ENCODE data around the gene HLX.

HLX gene

DNA sequence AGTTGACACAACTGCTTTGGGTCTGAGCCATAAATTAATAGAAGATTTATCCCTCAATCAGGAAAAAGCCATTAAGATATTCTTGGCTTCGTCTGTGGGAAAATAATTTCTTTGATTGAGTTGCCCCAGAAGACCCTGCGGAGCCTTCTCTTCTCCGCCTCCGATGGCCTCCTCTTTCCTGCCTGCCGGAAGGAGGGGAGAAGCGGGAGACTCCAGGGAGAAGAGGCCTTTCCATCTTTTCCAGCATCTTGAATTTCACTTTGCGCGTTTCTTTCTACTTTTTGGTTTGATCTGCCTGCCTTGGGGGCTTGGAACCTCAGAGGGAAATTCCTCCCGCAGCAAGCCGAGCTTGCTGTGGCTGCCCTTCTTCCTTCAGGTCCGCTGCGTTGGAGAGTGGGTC, 16.8 kb downstream of the HLX start:
- TF ChIP-seq ZNF274 (IDR thresholded peaks at IDR 0.05; ENCODE audit: low read depth, low read length): no peak
- H3K4me3 ChIP-seq (ENCODE audit: low read length): no peak overlapping the region

GRCh38 chr1:220900842-220901241, 21.6 kb downstream of the HLX start:
- TF ChIP-seq ZNF274 (IDR thresholded peaks at IDR 0.05; ENCODE audit: low read depth, low read length): no peak

DNA sequence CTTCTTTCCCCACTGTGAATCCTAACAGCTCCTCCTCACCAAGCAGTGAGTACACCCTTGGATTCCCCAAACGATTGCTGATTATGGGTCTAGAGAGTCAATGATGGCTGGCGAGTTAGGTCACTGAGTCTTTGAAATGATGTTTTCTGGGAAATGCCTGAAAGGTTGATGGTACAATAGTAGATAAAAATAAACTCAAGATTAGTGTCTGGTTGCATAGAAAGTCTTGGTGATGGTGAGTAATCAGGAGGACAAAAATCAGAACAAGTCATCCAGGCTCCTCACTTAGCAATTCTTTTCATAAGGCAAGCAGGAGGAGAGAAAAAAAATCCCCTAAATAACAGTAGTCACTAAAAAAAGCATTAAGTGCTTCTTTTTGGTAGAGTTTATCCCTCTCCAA, 22.6 kb downstream of the HLX start:
- H3K4me3 ChIP-seq (ENCODE audit: low read length): no peak overlapping the region
- TF ChIP-seq ZNF274 (IDR thresholded peaks at IDR 0.05; ENCODE audit: low read depth, low read length): no peak

More at GRCh38 chr1:220900842-220901241, 21.6 kb downstream of the HLX start:
- H3K4me3 ChIP-seq (ENCODE audit: low read length): no peak overlapping the region

GRCh38 chr1:220902916-220903315, 23.7 kb downstream of the HLX start:
- H3K4me3 ChIP-seq (ENCODE audit: low read length): no peak overlapping the region
- no peak for TF ChIP-seq ZNF274 (IDR thresholded peaks at IDR 0.05; ENCODE audit: low read depth, low read length)

DNA sequence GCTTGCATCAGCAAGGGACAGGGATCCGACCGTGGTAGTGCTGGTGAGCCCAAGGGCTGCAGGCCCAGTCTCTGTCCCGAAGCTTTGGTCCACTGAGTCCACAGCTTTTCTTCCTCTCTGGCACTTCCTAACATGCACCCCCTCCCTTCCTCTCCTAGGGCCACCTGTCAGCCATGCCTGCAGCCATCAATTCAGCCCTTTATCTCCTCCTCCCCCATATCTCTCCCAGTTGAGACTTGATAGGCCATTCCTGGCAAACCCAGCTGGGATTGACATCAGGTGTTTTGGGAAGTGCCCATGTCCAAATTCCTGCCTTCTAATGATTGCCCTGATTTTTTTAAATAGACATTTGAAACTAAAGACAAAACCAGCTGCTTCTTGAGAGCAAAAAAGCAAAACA, 25.6 kb downstream of the HLX start:
- no peak overlapping the region for H3K4me3 ChIP-seq (ENCODE audit: low read length)
- no peak for TF ChIP-seq ZNF274 (IDR thresholded peaks at IDR 0.05; ENCODE audit: low read depth, low read length)

DNA sequence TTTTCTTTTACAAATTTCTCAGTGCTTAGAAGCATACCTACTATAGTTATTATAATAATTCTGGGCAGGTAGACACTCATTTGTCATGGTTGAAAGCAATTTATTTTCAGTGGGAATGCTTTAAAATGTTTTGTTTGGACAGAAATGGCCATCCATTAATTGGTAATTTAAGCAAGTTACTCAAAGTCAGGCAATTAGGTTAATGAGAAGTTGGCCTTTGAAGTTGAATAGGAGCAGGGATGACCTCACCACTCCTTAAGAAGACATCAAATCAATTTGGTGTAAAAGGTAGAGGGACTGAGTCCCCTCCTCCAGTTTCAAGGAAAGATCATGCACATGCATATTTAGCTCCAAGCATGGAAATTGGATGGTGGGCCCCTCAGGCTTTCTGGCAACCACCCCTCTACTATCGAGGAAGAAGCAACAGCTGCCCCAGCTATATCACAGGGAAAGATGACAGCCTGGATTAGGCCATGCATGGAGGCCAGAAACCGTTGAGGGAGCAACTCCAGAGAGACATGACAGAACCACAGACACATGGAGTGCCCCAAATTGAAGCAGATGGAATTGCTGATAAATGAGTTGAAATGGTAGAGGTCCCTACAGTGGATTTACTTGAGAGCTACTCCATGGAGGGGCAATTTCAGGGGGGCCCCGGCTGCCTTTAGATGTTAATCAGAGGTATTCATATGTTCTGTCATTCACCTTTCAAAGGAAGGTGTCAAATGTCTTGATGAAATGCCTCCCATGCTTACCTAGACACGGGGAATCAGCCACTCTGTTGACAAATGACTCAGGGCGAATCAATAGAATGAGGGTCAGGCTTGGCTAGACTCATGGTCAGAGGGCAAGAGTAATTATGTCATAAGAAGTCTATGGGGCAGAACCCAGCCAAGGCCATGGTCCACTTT, 26.7 kb downstream of the HLX start:
- H3K4me3 ChIP-seq (ENCODE audit: low read length): no peak overlapping the region
- TF ChIP-seq ZNF274 (IDR thresholded peaks at IDR 0.05; ENCODE audit: low read depth, low read length): no peak

DNA sequence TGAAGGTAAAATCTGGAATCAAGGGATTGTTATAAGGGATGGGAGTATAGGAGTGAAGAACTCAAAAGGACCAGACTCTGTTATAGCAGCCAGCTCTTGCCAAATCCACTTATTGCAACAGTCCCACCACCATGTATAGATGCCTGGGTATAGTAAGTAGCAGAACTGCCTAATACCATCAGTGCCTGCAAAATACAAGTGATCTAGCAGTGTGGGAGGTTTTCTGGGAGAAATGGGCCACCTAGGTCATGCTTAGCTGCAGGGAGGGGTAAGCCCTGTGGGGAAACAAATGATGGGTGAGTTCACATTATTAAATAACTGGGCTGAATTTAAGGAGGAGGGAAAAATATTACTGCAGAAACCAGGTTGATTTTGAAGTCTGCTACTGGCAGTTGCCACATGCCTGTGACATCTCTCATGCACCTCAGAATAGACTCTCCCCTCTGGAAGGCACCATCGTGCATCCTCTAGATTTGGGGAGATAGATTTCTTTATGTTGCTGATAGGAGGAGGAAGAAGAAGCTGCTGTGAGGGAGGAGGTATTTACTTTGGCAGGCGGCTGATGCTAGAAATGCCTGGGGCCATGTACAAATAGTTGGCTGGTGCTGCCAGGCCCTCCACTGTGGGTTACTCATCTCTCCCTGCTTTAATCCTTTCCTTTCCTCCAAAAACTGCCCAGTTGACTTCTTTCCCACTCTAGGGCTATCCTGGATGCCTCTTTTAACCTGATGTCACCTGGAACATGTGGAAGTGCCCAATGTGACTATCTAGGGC, 27.5 kb downstream of the HLX start:
- no peak for TF ChIP-seq ZNF274 (IDR thresholded peaks at IDR 0.05; ENCODE audit: low read depth, low read length)
- no peak overlapping the region for H3K4me3 ChIP-seq (ENCODE audit: low read length)

DNA sequence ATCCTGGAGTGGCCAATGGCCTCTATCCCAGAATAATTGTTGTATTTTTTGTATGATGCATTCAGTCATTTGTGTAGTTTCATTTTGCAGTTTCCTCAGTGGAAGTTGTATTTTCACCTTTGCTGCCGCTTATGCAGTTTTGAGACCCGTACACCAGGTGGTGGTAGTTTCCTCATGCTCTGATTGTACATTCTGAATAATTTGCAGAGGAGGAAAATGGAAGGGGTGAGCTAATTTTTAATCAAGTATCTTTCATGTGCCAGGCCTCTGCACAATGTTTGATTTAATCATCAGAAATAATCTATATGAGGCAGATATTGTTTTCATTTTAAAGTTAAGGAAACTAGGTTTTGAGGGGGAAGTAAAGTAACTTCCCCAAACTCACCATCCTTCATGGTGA, 29.5 kb downstream of the HLX start:
- no peak overlapping the region for H3K4me3 ChIP-seq (ENCODE audit: low read length)
- no peak for TF ChIP-seq ZNF274 (IDR thresholded peaks at IDR 0.05; ENCODE audit: low read depth, low read length)

DNA sequence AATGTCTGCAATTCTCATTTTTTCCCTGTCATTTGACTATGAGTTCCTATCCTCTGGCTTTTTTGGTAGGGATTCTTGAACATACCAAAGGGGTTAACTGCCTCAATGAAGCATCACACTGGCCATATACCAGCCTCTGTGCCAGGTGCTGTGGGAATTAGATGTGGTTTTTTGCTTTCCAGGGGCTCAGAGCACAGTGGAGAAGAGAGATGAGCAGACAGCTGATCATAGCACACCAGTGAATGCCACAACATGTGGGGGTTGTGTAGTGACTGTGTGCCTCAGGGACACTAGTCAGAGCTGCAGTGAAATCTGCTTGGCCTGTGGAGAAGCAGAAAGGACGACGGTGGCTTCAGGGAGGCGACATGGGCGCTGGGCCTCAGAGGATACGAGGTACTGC, 30.8 kb downstream of the HLX start:
- no peak for TF ChIP-seq ZNF274 (IDR thresholded peaks at IDR 0.05; ENCODE audit: low read depth, low read length)
- H3K4me3 ChIP-seq (ENCODE audit: low read length): no peak overlapping the region

DNA sequence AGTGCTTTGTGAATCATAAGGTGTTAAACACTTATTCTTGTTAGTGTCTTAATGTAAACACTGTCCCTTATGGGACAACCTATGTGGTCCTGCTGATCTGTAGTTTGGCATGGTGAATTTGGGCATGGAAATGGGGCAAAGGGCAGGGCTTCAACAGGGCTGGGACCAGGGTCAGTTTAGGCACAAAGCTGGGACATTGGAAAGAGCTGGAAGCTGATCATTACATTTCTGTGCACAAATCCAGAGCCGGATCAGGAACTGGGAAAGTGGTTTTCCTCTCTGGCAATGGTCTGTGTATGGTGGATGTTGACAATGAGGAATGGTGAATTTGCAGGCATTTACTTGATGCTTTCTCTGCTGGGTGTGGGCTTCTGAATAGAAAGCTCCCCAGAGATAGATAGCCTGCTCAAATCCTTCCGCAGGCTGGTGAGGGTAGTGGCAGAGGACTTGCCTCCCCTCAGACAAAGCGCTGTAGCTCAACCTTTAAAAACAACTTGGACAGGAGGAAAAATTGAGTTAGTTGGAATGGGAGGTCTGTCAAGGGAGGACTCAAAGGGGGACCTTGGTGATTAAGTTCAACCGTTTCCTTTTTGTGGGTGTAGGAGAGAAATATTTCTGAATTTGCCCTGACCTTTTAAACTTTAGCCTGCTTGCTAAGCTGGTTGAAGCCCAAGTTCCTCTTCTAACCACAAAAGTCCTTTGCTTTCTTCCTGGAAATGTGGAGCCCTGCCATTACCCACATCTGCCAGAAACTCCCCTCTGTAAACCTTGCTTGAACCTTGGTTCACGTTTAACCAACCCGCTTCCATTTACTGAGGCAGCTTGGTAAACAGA, 35.3 kb downstream of the HLX start:
- H3K4me3 ChIP-seq (ENCODE audit: low read length): no peak overlapping the region
- no peak for TF ChIP-seq ZNF274 (IDR thresholded peaks at IDR 0.05; ENCODE audit: low read depth, low read length)

DNA sequence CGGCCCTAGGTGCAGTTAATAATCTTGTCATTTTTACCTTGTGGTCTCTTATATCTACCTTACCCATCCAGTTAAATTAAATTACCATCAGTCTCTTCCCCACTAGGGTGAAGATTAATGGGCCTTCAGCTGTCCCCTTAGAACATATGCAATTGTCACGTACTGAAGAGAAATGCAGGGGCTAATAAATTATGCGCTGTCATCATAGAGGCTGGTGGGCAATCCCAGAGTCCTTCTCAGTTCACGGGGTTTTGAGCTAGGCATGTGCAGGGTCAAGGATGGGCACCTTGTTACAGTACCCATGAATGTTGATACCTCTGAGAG, 35.8 kb downstream of the HLX start:
- TF ChIP-seq ZNF274 (IDR thresholded peaks at IDR 0.05; ENCODE audit: low read depth, low read length): no peak
- no peak overlapping the region for H3K4me3 ChIP-seq (ENCODE audit: low read length)

DNA sequence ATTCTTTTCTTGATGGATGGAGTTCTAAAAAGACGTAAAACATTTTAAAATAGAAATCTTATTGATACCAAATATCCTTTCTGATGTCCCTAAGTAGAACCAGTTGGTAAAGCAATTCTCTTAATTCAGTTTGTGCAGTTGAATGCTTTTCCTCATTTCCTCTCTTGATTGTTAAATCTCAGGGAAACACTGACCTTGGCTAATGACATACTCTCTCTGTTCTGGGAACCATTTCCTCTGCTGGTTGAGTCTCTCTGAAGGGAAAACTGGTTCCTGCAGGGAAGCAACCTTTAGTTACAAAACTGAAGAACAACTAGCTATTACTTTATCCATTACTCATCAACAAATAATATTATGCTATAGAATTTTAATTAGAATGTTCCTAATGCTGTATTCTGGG, 36.7 kb downstream of the HLX start:
- H3K4me3 ChIP-seq (ENCODE audit: low read length): no peak overlapping the region
- TF ChIP-seq ZNF274 (IDR thresholded peaks at IDR 0.05; ENCODE audit: low read depth, low read length): no peak

- no peak overlapping the region for H3K4me3 ChIP-seq (ENCODE audit: low read length)
- no peak for TF ChIP-seq ZNF274 (IDR thresholded peaks at IDR 0.05; ENCODE audit: low read depth, low read length)
Observed at GRCh38 chr1:220917101-220917500, 37.9 kb downstream of the HLX start.

DNA sequence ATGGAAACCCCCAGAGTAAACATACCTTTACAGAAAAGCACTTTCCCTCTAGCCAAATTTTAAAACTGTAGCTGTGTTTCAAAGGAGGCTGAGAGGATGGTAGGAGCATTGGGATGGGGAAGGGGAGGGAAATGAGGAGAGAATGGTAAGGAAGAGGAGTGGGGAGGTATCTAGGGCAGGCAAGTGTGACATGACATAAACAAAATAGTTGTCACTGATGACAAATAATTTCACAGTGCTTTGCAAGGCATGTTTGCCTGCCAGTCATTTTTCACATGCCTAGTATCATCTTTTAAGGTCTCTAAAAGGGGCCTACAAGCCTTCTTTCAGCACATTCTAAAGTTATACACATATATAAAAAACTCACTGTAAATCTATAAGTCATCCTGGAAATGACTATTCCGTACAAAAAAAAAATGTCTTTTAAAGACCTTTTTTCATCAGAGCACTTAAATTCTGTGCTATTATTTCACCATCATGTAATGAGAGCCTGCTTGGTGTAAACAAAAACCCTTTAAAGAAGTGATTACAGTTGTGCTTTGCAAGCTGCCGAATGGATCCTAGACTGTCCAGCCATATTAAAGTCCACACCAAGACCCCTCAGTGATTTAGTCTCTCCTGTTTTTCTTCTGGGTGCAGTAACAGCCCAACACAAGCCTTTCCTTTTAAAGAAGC, 38.4 kb downstream of the HLX start:
- no peak for TF ChIP-seq ZNF274 (IDR thresholded peaks at IDR 0.05; ENCODE audit: low read depth, low read length)
- no peak overlapping the region for H3K4me3 ChIP-seq (ENCODE audit: low read length)
